ENCODE results near the gene MEGF6. TPM values are rescaled to one million over a fixed set of nuclear protein-coding genes. Genes with fewer than 3 reads are reported as not detected.

MEGF6 gene
- total RNA-seq, 1 experiment from 2014 or later = 21.3 TPM

GRCh38 chr1:3609769-3610526 lies 1.4 kb downstream of the MEGF6 start:
- H3K23ac ChIP-seq (ENCODE audit: insufficient read length, low read depth, low read length) = no peak overlapping the region
- no peak overlapping the region for H4K5ac ChIP-seq (ENCODE audit: insufficient read length, low read depth, low read length)
- H4K91ac ChIP-seq (ENCODE audit: insufficient read length, low read depth, low read length) = no peak overlapping the region
- no peak overlapping the region for H4K8ac ChIP-seq (replicated peaks; ENCODE audit: insufficient read length, low read depth, low read length)
- no peak overlapping the region for H3K18ac ChIP-seq (ENCODE audit: insufficient read length, low read depth, low read length)
- H3K27me3 ChIP-seq (ENCODE audit: insufficient read depth, low read length) = no peaks in the 10 kb centered on the region; the same call in 1 of the 2 replicates
- no peak overlapping the region for H2BK120ac ChIP-seq (ENCODE audit: low read depth, low read length, poor library complexity, severe bottlenecking)
- H4K20me1 ChIP-seq (ENCODE audit: control insufficient read depth, insufficient read depth, insufficient read length) = no peaks in the 10 kb centered on the region
- H2BK12ac ChIP-seq (ENCODE audit: insufficient read length, low read depth, low read length) = no peak overlapping the region
- no peak overlapping the region for H3K9ac ChIP-seq (ENCODE audit: extremely low read depth, insufficient read length, low read length)
- no peak overlapping the region for H2BK15ac ChIP-seq (ENCODE audit: low read depth, low read length)
- H3K79me2 ChIP-seq (ENCODE audit: insufficient read depth, low read length) = no peaks in the 10 kb centered on the region
- no peak overlapping the region for H2AK5ac ChIP-seq (ENCODE audit: insufficient read length, low read length)
- H3T11ph ChIP-seq (ENCODE audit: low read length) = no peak overlapping the region
- WGBS (ENCODE audit: extremely low coverage, insufficient read length, low lambda C conversion rate) = no CpG with 5 or more reads among the region's 24 CpGs
- no peaks in the 10 kb centered on the region; a peak in 1 of 7 replicates for H3K36me3 Mint-ChIP-seq (ENCODE audit: insufficient read depth in 1 of 3, low read depth in 3 of 3)
- H3K23me2 ChIP-seq (ENCODE audit: insufficient read length, low read depth, low read length, poor library complexity, severe bottlenecking) = peaks cover 5% of the 10 kb centered on the region
- H3K4me1 ChIP-seq (ENCODE audit: insufficient read depth, low read length) = no peaks in the 10 kb centered on the region; the same call in 1 of the 2 replicates
- H3K9me3 Mint-ChIP-seq = no peaks in the 10 kb centered on the region; a peak in 1 of 5 replicates
- no peak for DNase-seq
- H3K4me3 Mint-ChIP-seq = peak overlapping the region; percentile 75 to 91
- peaks cover 24% of the 10 kb centered on the region for H3K27me3 Mint-ChIP-seq (ENCODE audit: low read depth)
- peak overlapping the region; percentile 34 for H3K4me2 ChIP-seq (ENCODE audit: insufficient read depth, insufficient read length, low read length)
- H3K9me3 ChIP-seq (ENCODE audit: control insufficient read depth, low read depth, low read length) = no peaks in the 10 kb centered on the region
- H2AFZ ChIP-seq (ENCODE audit: low read length) = no peak overlapping the region
- TF ChIP-seq CTCF (conservative IDR thresholded peaks at IDR 0.05) = no peak
- H2BK20ac ChIP-seq (ENCODE audit: low read depth, low read length, poor library complexity, severe bottlenecking) = no peak overlapping the region
- H3K4me1 Mint-ChIP-seq = peaks cover 34 to 35% of the 10 kb centered on the region in 2 experiments
- no peak overlapping the region for H3K56ac ChIP-seq (ENCODE audit: insufficient read length, low read depth, low read length)
- H3K4ac ChIP-seq (ENCODE audit: low read depth, low read length) = no peak overlapping the region
- H3K14ac ChIP-seq (ENCODE audit: insufficient read depth, low read length) = no peak overlapping the region
- H3K79me1 ChIP-seq (ENCODE audit: insufficient read depth, low read depth, low read length, poor library complexity, severe bottlenecking) = no peaks in the 10 kb centered on the region
- H2BK5ac ChIP-seq (ENCODE audit: insufficient read length, low read length) = no peak overlapping the region
- no peak overlapping the region for H3K27ac Mint-ChIP-seq
- H3K27ac ChIP-seq (ENCODE audit: insufficient read length, low read depth, low read length) = no peak overlapping the region
